NCI-H345 treated with DMSO at 0.1 percent for 48 hours (cell line): ENCODE results near the gene RPS6KB2.
"Not testable (repeated sequence)": the region's sequence is repeated elsewhere in the genome, so short reads cannot be mapped to it uniquely, and the experiment has no call there.

Experiments used
- DNase-seq: peaks from one replicate; lab custom pipeline; 2025; ENCODE audit not compliant: unreplicated experiment; lab: John Stamatoyannopoulos, UW

The RPS6KB2 gene

GRCh38 chr11:67427364-67427859 is 882 bp upstream of the RPS6KB2 start:
- DNase-seq: not testable (repeated sequence)

GRCh38 chr11:67429038-67429668 is 859 bp downstream of the RPS6KB2 start:
- DNase-seq: no peak

- no peak for DNase-seq
Measured at GRCh38 chr11:67429722-67430121, 1.4 kb downstream of the RPS6KB2 start.

- no peak for DNase-seq
Measured at GRCh38 chr11:67431346-67432249, 3.3 kb downstream of the RPS6KB2 start.

- DNase-seq: no peak
Measured at GRCh38 chr11:67432655-67433349, 4.5 kb downstream of the RPS6KB2 start.

GRCh38 chr11:67433536-67434394 is 5.5 kb downstream of the RPS6KB2 start:
- no peak for DNase-seq

DNA sequence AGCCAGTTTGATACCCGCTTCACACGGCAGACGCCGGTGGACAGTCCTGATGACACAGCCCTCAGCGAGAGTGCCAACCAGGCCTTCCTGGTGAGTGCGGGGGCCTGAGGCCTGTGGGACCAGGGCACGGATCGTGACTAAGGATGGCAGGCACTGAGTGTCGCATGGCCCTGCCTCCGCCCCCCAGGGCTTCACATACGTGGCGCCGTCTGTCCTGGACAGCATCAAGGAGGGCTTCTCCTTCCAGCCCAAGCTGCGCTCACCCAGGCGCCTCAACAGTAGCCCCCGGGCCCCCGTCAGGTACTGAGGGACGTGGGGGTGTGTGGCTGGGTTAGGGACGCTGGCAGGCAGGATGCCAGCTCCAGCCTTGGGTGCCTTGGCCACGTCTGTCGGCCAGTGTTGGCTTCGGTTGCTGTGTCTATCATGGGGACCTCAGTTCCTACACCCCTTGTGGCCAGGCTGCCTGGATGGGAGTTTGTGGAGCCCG is 6.1 kb downstream of the RPS6KB2 start:
- no peak for DNase-seq

DNA sequence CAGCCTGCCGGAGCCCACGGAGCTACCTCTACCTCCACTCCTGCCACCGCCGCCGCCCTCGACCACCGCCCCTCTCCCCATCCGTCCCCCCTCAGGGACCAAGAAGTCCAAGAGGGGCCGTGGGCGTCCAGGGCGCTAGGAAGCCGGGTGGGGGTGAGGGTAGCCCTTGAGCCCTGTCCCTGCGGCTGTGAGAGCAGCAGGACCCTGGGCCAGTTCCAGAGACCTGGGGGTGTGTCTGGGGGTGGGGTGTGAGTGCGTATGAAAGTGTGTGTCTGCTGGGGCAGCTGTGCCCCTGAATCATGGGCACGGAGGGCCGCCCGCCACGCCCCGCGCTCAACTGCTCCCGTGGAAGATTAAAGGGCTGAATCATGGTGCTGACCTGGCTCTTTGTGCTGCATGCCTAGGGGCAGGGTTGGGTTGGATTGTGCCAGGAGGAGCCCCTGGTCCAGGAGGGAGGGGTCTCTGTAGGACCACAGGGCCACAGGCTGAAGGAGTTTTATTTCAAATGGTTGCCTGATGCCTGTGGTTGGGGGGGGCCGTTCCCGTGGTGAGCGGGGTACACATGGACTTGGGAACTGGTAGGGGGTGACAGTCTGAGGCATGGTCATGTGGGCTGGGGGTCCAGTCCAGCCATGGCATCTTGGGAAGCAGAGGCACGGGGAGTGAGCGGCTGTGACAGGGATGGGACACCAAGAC is 6.9 kb downstream of the RPS6KB2 start:
- DNase-seq: no peak

GRCh38 chr11:67435727-67436458 is 7.6 kb downstream of the RPS6KB2 start:
- DNase-seq: no peak

- DNase-seq: no peak
Measured at GRCh38 chr11:67436459-67437081, 8.3 kb downstream of the RPS6KB2 start.

- DNase-seq: no peak
Measured at GRCh38 chr11:67437082-67437808, 9.0 kb downstream of the RPS6KB2 start, which contains the start of gene PTPRCAP. TSS of gene PTPRCAP (minus strand) at chr11:67437682. CDS start at chr11:67437619, 63 bp downstream.

- DNase-seq: no peak
Measured at GRCh38 chr11:67437809-67438157, 9.5 kb downstream of the RPS6KB2 start.

DNA sequence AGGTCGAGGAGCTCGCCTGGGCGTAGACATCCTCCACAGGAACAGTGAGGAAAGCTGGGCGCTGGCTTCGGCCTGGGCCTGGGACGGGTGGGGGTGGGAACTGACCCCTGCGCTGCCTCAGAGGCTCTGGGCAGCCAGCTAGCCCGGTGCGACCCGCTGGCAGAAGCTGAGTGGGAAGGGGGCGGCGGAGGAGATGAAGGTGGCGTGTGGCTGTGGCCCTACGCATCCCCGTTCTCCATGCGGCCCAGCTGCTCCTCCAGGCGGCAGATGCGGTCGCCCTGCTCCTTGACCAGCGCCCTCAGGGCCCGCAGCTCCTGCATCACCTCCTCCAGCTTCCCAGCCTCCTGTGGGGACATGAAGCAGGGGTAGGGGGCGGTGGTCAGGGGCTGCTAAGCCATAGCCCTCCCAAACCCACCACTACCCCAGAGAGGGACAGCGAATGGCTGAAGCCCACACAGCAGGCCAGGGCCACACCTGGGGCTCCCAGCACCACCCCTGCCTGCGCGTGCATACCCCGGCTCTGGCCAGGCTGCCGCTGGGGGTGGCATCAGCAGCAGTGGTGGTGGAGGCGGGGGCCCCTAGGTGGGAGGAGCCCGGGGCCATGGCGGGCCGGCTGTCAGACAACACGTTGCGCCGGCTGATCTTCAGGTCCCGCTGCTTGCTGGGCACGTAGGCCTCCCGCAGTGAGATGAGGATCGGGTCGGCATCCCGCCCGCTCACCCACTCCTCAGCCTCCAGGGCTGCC is 10.0 kb downstream of the RPS6KB2 start:
- no peak for DNase-seq

- no peak for DNase-seq
Measured at GRCh38 chr11:67439321-67440228, 11.3 kb downstream of the RPS6KB2 start.

- no peak for DNase-seq
Measured at GRCh38 chr11:67440229-67441097, 12.2 kb downstream of the RPS6KB2 start.
